Measurements from ENCODE around the gene CINP.

- TF ChIP-seq CTCF (conservative IDR thresholded peaks at IDR 0.05; ENCODE audit: low read length) (no peak), EZH2phosphoT487 (IDR thresholded peaks at IDR 0.05; ENCODE audit: borderline replicate concordance) (no peak)
Measured at GRCh38 chr14:102333390-102333789, 29.3 kb downstream of the CINP start.

All from Loucy (cell line).